ENCODE measurements around the gene PRKAG2. TPM values are rescaled to one million over a fixed set of nuclear protein-coding genes. Genes with fewer than 3 reads are reported as not detected.
A peak's percentile ranks its signal among the peaks of the same experiment; 100 is the strongest.

The PRKAG2 gene
- total and polyA plus RNA-seq, 2 of the 13 experiments (the other 11 are each of a cell fraction or from before 2014, with no cell fraction given) = 0.90 to 1.3 TPM

- TF ChIP-seq ZBTB4 (CRISPR knock-in tag; IDR thresholded peaks at IDR 0.05; ENCODE audit: borderline replicate concordance) (no peak; the same call in 1 of the 2 replicates), ZFP91 (CRISPR knock-in tag; IDR thresholded peaks at IDR 0.05; ENCODE audit: borderline replicate concordance) (peak; percentile 39; the same call in 1 of the 2 replicates), SMC3 (IDR thresholded peaks at IDR 0.05; ENCODE audit: low read length) (0 out of 2 replicates have a peak, but pooled peaks have one; percentile 6)
Observed at GRCh38 chr7:151518105-151518946, 358.6 kb downstream of the PRKAG2 start (continued).

- Histone ChIP-seq H3K27me3 (ENCODE audit: control insufficient read depth in 1 of 2, insufficient read depth in 2 of 2, low read length in 2 of 2) (no peaks in the 10 kb centered on the region; a peak in 1 of 5 replicates), H3K4me1 (ENCODE audit: insufficient read depth, low read length) (peaks cover 51% of the 10 kb centered on the region), H3K27ac (ENCODE audit: extremely low read length, insufficient read depth, low read length) (peak overlapping the region; percentile 80), H4K20me1 (ENCODE audit: insufficient read depth, low read length) (peaks cover 59% of the 10 kb centered on the region), H3K36me3 (replicated peaks in 1 of 2; ENCODE audit: control insufficient read depth in 1 of 2, insufficient read depth in 2 of 2, low read length in 2 of 2) (no peaks in the 10 kb centered on the region), H2AFZ (ENCODE audit: low read length) (no peak overlapping the region), H3K4me3 (replicated peaks in 1 of 3; ENCODE audit: insufficient read depth in 1 of 3, low read depth in 2 of 3, low read length in 3 of 3) (peak overlapping the region; percentile 64 to 89 (median 75)), H3K9me3 (ENCODE audit: low read length) (no peaks in the 10 kb centered on the region), H3K4me2 (ENCODE audit: low read depth, low read length) (peak overlapping the region; percentile 94), H3K79me2 (ENCODE audit: insufficient read depth, low read length) (peaks cover 63% of the 10 kb centered on the region), H3K9ac (ENCODE audit: insufficient read depth, low read depth, low read length) (peak overlapping the region; percentile 92)
- in situ Hi-C loops (cut with HindIII; ENCODE audit: extremely low pct_ligation_motif_present, low pct_unique_long_range_greater_than_20kb) = no loop called here
- ChIA-PET CTCF (ENCODE audit: low intra/inter-chr PET ratio, low total read pairs) (no interaction called here), POLR2A (no interaction called here)
- intact Hi-C loops (cut with micrococcal nuclease; ENCODE audit: unreplicated experiment) = no loop called here
- peak; percentile 25; the same call in 2 of the 3 replicates for ATAC-seq
- WGBS (ENCODE audit: low lambda C conversion rate) = 47% methylated on average over 7 of the region's 7 CpGs
- BruUV-seq (replicated peaks) = no TSS peak
- no peak for DNase-seq (ENCODE audit: low spot score)
- FAIRE-seq = no peak
- peak; percentile 10; the same call in 1 of the 2 replicates for TF ChIP-seq HNF4G (IDR thresholded peaks at IDR 0.05; ENCODE audit: borderline replicate concordance, low read depth, low read length)
- no peak for TF ChIP-seq HNF4G (CRISPR knock-in tag; IDR thresholded peaks at IDR 0.05; ENCODE audit: borderline replicate concordance, low read depth)
- 0 out of 2 replicates have a peak, but pooled peaks have one; percentile 8 for TF ChIP-seq ARID2 (CRISPR knock-in tag; IDR thresholded peaks at IDR 0.05; ENCODE audit: borderline replicate concordance)
- 0 out of 2 replicates have a peak, but pooled peaks have one; percentile 21 for TF ChIP-seq MEF2D (CRISPR knock-in tag; IDR thresholded peaks at IDR 0.05)
- TF ChIP-seq ZNF367 (CRISPR knock-in tag; IDR thresholded peaks at IDR 0.05; ENCODE audit: borderline replicate concordance) = no peak
- 0 out of 2 replicates have a peak, but pooled peaks have one; percentile 21 for TF ChIP-seq AKAP8 (CRISPR knock-in tag; IDR thresholded peaks at IDR 0.05)
- no peak for TF ChIP-seq ZBTB8A (CRISPR knock-in tag; IDR thresholded peaks at IDR 0.05; ENCODE audit: borderline replicate concordance, low read depth)
- 0 out of 2 replicates have a peak, but pooled peaks have one; percentile 31 for TF ChIP-seq ZNF841 (CRISPR knock-in tag; IDR thresholded peaks at IDR 0.05; ENCODE audit: borderline replicate concordance)
- 0 out of 2 replicates have a peak, but pooled peaks have one; percentile 2 for TF ChIP-seq ELF3 (CRISPR knock-in tag; IDR thresholded peaks at IDR 0.05)
- TF ChIP-seq PRPF4 (IDR thresholded peaks at IDR 0.05; ENCODE audit: low read depth, low read length, poor library complexity, severe bottlenecking) = no peak
- peak; percentile 39; the same call in 1 of the 2 replicates for TF ChIP-seq ARID3A (IDR thresholded peaks at IDR 0.05; ENCODE audit: low read depth, low read length)
Observed at GRCh38 chr7:151517601-151518104, 359.3 kb downstream of the PRKAG2 start.
